ENCODE results near the gene GANAB. TPM values are rescaled to one million over a fixed set of nuclear protein-coding genes. Genes with fewer than 3 reads are reported as not detected.
A peak's percentile ranks its signal among the peaks of the same experiment; 100 is the strongest.
"Not testable (repeated sequence)": the region's sequence is repeated elsewhere in the genome, so short reads cannot be mapped to it uniquely, and the experiment has no call there.

GANAB gene
- total and polyA plus RNA-seq, 4 donors: 104 to 266 (median 168) TPM

DNA sequence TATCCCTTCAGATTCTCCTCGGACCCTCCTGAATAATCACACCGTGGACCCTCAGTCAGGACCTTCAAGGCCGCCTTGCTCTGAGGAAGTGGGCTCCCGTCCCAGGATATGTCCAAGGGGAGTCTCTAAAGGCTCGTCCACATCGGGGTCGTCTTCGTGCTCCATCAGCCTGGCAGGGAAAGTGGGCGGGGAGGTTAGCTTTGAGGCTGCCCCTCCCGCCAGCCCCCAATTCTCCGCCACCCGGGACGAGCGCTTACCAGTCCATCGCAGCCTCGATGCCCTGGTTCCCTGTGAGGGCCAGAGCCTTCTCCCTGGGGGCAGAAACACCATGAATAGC is 32.0 kb upstream of the GANAB start:
- peaks cover 2 to 16% (median 7%) of the 10 kb centered on the region in 4 donors for H3K36me3 ChIP-seq (ENCODE audit: control insufficient read depth in 4 of 4, insufficient read depth in 4 of 4, low read length in 4 of 4)
- no peak for DNase-seq
- WGBS, 2 donors: 3 to 5% methylated on average over 16 of the region's 16 CpGs
- H3K9ac ChIP-seq (ENCODE audit: insufficient read depth in 1 of 2, low read length in 2 of 2): peak overlapping the region; percentile 42 to 60
- no peaks in the 10 kb centered on the region for H3K27me3 ChIP-seq (ENCODE audit: control insufficient read depth in 3 of 3, insufficient read depth in 3 of 3, low read length in 2 of 3)
- peak overlapping the region; percentile 100 for H3K4me3 ChIP-seq
- H3K27ac ChIP-seq (ENCODE audit: low read depth in 1 of 2, low read length in 1 of 2): peak overlapping the region; percentile 87 to 98
- H3K9me3 ChIP-seq (ENCODE audit: control insufficient read depth in 4 of 4, insufficient read depth in 3 of 4, low read length in 3 of 4): no peaks in the 10 kb centered on the region
- no peak for ATAC-seq (ENCODE audit: insufficient read depth, low FRiP score)
- TF ChIP-seq, protein P1, sequence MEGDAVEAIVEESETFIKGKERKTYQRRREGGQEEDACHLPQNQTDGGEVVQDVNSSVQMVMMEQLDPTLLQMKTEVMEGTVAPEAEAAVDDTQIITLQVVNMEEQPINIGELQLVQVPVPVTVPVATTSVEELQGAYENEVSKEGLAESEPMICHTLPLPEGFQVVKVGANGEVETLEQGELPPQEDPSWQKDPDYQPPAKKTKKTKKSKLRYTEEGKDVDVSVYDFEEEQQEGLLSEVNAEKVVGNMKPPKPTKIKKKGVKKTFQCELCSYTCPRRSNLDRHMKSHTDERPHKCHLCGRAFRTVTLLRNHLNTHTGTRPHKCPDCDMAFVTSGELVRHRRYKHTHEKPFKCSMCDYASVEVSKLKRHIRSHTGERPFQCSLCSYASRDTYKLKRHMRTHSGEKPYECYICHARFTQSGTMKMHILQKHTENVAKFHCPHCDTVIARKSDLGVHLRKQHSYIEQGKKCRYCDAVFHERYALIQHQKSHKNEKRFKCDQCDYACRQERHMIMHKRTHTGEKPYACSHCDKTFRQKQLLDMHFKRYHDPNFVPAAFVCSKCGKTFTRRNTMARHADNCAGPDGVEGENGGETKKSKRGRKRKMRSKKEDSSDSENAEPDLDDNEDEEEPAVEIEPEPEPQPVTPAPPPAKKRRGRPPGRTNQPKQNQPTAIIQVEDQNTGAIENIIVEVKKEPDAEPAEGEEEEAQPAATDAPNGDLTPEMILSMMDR (IDR thresholded peaks at IDR 0.05; ENCODE audit: control extremely low read depth, extremely low read depth): no peak
- H3K4me1 ChIP-seq (ENCODE audit: control insufficient read depth in 5 of 5, insufficient read depth in 5 of 5, low read length in 5 of 5): peaks cover 0 to 7% (median 6%) of the 10 kb centered on the region in 5 donors

DNA sequence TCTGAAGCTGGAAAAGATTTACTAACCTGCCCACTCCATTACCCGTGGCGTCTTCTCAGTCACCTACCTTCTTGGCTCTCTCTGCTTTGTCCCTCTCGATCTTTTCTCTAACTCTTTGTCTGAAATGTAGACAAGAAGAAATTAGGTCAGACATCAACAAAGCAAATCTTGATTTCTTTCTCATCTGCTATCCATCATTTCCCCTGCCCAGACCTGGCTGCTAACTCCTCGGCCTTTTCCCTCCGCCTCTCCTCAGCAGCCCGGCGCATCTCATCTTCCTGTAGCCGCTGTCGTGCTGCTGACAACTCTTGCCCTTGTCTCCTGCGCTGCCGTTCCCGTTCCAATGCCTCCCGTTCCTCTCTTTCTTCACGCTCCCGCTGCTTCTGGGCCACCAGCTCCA is 31.3 kb upstream of the GANAB start:
- H3K27ac ChIP-seq (ENCODE audit: low read depth in 1 of 2, low read length in 1 of 2): peak overlapping the region in 1 of 2 donors; percentile 42
- H3K36me3 ChIP-seq (ENCODE audit: control insufficient read depth in 4 of 4, insufficient read depth in 4 of 4, low read length in 4 of 4): peaks cover 2 to 18% (median 7%) of the 10 kb centered on the region in 4 donors
- WGBS, 2 donors: 82 to 89% methylated on average over 15 of the region's 15 CpGs
- H3K9me3 ChIP-seq (ENCODE audit: control insufficient read depth in 4 of 4, insufficient read depth in 3 of 4, low read length in 3 of 4): no peaks in the 10 kb centered on the region
- H3K4me1 ChIP-seq (ENCODE audit: control insufficient read depth in 5 of 5, insufficient read depth in 5 of 5, low read length in 5 of 5): peaks cover 0 to 13% (median 7%) of the 10 kb centered on the region in 5 donors
- ATAC-seq (ENCODE audit: insufficient read depth, low FRiP score) (no peak), DNase-seq (no peak)
- no peak overlapping the region for H3K9ac ChIP-seq (ENCODE audit: insufficient read depth in 1 of 2, low read length in 2 of 2)
- TF ChIP-seq, protein P1 (IDR thresholded peaks at IDR 0.05; ENCODE audit: control extremely low read depth, extremely low read depth): no peak
- no peak overlapping the region for H3K4me3 ChIP-seq
- H3K27me3 ChIP-seq (ENCODE audit: control insufficient read depth in 3 of 3, insufficient read depth in 3 of 3, low read length in 2 of 3): no peaks in the 10 kb centered on the region

DNA sequence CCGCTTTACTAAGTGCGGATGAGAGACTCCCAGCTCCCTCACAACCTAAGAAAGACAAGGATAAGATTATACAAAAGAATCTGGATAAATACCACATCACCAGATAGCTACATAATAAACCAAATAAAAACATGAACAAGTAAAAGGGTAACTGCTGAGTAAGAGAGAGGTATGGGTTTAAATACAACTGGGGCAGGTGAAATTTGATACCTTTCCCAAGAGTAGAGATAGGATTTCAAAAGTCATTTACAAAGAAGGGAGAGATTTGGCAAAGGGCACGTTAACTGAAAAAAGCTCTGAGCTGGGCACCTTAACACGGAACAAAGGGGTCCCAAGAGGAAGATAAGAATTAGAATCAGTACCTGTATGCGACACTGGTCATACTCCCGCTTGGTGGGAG is 30.7 kb upstream of the GANAB start:
- H3K4me1 ChIP-seq (ENCODE audit: control insufficient read depth in 5 of 5, insufficient read depth in 5 of 5, low read length in 5 of 5): peaks cover 0 to 16% (median 7%) of the 10 kb centered on the region in 5 donors
- WGBS, 2 donors: 89 to 94% methylated on average over 6 of the region's 6 CpGs
- no peak overlapping the region for H3K9ac ChIP-seq (ENCODE audit: insufficient read depth in 1 of 2, low read length in 2 of 2)
- TF ChIP-seq, protein P1 (IDR thresholded peaks at IDR 0.05; ENCODE audit: control extremely low read depth, extremely low read depth): no peak
- H3K4me3 ChIP-seq: no peak overlapping the region
- ATAC-seq (ENCODE audit: insufficient read depth, low FRiP score): no peak
- no peak for DNase-seq
- no peaks in the 10 kb centered on the region for H3K9me3 ChIP-seq (ENCODE audit: control insufficient read depth in 4 of 4, insufficient read depth in 3 of 4, low read length in 3 of 4)
- peaks cover 2 to 18% (median 7%) of the 10 kb centered on the region in 4 donors for H3K36me3 ChIP-seq (ENCODE audit: control insufficient read depth in 4 of 4, insufficient read depth in 4 of 4, low read length in 4 of 4)
- no peak overlapping the region for H3K27ac ChIP-seq (ENCODE audit: low read depth in 1 of 2, low read length in 1 of 2)
- no peaks in the 10 kb centered on the region for H3K27me3 ChIP-seq (ENCODE audit: control insufficient read depth in 3 of 3, insufficient read depth in 3 of 3, low read length in 2 of 3)

DNA sequence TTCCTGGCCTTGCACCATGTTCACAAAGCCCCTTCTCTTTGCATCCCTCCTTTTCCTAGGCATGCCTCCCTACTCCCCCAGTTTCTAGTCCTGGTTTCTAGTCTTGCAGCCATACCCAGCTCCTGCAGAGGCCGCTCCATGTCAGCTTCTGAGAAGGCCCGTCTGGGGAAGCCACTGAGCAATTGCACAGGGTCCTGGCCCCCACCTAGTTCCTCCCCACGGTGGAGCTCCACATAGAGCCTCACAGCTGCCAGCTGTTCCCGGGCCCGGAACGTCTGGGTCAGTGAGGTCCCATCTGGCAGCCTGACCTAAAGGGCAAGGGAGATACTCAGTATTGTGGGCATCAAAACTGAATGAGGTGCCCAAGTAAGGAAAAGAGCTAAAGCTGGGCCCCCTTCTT is 30.3 kb upstream of the GANAB start:
- 54 to 61% methylated on average over 6 of the region's 6 CpGs for WGBS, 2 donors
- peaks cover 2 to 18% (median 7%) of the 10 kb centered on the region in 4 donors for H3K36me3 ChIP-seq (ENCODE audit: control insufficient read depth in 4 of 4, insufficient read depth in 4 of 4, low read length in 4 of 4)

DNA sequence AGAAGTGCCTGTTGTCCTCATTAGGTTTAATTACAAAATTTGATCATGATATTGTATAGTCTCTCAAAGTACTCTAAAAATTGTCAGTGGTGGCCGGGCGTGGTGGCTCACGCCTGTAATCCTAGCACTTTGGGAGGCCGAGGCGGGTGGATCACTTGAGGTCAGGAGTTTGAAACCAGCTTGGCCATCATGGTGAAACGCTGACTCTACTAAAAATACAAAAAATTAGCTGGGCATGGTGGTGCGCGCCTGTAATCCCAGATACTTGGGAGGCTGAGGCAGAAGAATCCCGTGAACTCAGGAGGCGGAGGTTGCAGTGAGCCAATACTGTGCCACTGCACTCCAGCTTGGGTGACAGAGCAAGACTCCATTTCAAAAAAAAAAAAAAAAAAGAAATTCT is 29.0 kb upstream of the GANAB start:
- not testable (repeated sequence) for ATAC-seq (ENCODE audit: insufficient read depth, low FRiP score)
- H3K36me3 ChIP-seq (ENCODE audit: control insufficient read depth in 4 of 4, insufficient read depth in 4 of 4, low read length in 4 of 4): peaks cover 2 to 18% (median 7%) of the 10 kb centered on the region in 4 donors

More for the DNA sequence above, 30.3 kb upstream of the GANAB start:
- ATAC-seq (ENCODE audit: insufficient read depth, low FRiP score) (no peak), DNase-seq (no peak)
- Histone ChIP-seq H3K9me3 (ENCODE audit: control insufficient read depth in 4 of 4, insufficient read depth in 3 of 4, low read length in 3 of 4) (no peaks in the 10 kb centered on the region), H3K4me1 (ENCODE audit: control insufficient read depth in 5 of 5, insufficient read depth in 5 of 5, low read length in 5 of 5) (peaks cover 0 to 16% (median 7%) of the 10 kb centered on the region in 5 donors), H3K9ac (ENCODE audit: insufficient read depth in 1 of 2, low read length in 2 of 2) (no peak overlapping the region), H3K4me3 (no peak overlapping the region), H3K27me3 (ENCODE audit: control insufficient read depth in 3 of 3, insufficient read depth in 3 of 3, low read length in 2 of 3) (no peaks in the 10 kb centered on the region), H3K27ac (ENCODE audit: low read depth in 1 of 2, low read length in 1 of 2) (peak overlapping the region in 1 of 2 donors; percentile 41)
- TF ChIP-seq, protein P1 (IDR thresholded peaks at IDR 0.05; ENCODE audit: control extremely low read depth, extremely low read depth): no peak

More for the DNA sequence above, 29.0 kb upstream of the GANAB start:
- H3K4me3 ChIP-seq; H3K9ac ChIP-seq (ENCODE audit: insufficient read depth in 1 of 2, low read length in 2 of 2); H3K9me3 ChIP-seq (ENCODE audit: control insufficient read depth in 4 of 4, insufficient read depth in 3 of 4, low read length in 3 of 4); H3K27ac ChIP-seq (ENCODE audit: low read depth in 1 of 2, low read length in 1 of 2); DNase-seq; H3K27me3 ChIP-seq (ENCODE audit: control insufficient read depth in 3 of 3, insufficient read depth in 3 of 3, low read length in 2 of 3): not testable (repeated sequence)
- H3K4me1 ChIP-seq (ENCODE audit: control insufficient read depth in 5 of 5, insufficient read depth in 5 of 5, low read length in 5 of 5): peaks cover 7 to 16% (median 7%) of the 10 kb centered on the region in 5 donors
- 94 to 96% methylated on average over 10 of the region's 10 CpGs for WGBS, 2 donors
